IMR-90 (cell line): ENCODE measurements around the gene C10orf67. TPM values are rescaled to one million over a fixed set of nuclear protein-coding genes. Genes with fewer than 3 reads are reported as not detected.

Experiments used
- ATAC-seq: fragments of 200-7000 bp; cut with Tn5 transposase; 2 replicates; pipeline ENCODE4 v1.9.1; 2020; ENCODE audit warnings: low read depth, mild to moderate bottlenecking, moderate library complexity
- BruUV-seq: library from RNA; stranded (reverse); fragments of 400-500 nt; replicated peaks from 2 replicates; lab custom pipeline; 2021; lab: Mats Ljungman, UMichigan
- CTCF ChIA-PET: fragments of 300-600 bp; formaldehyde crosslinking; extraction: SDS; loops from one replicate; lab custom pipeline; 2021; ENCODE audit warnings: antibody characterized with exemption; lab: Yijun Ruan, JAX
- POLR2A ChIA-PET: fragments of 300-600 bp; sonication (Branson Sonifier 250); formaldehyde crosslinking; loops from one replicate; lab custom pipeline; 2022; ENCODE audit warnings: antibody characterized with exemption; ENCODE audit not compliant: unreplicated experiment; lab: Charles Lee
- DNase-seq: peaks from one replicate; pipeline ENCODE4 v3.0.0; 2013
- H2AFZ ChIP-seq: replicated peaks from 2 replicates; pipeline ENCODE3; 2013; ENCODE audit warnings: low read length, mild to moderate bottlenecking; ENCODE audit not compliant: poor library complexity
- H2AK5ac ChIP-seq: 2 replicates; pipeline ENCODE4 v1.6.1; 2013; ENCODE audit warnings: low read depth, low read length, inconsistent platforms
- H2AK9ac ChIP-seq: replicated peaks from 2 replicates; pipeline ENCODE3; 2013; ENCODE audit warnings: mild to moderate bottlenecking, low read depth, low read length, moderate library complexity; ENCODE audit not compliant: poor library complexity
- H2BK120ac ChIP-seq: 2 replicates; pipeline ENCODE4 v1.6.1; 2013; ENCODE audit warnings: low read depth, low read length, inconsistent platforms
- H2BK15ac ChIP-seq: 3 replicates; pipeline ENCODE4 v1.6.1; 2013; ENCODE audit warnings: low read depth, low read length, inconsistent platforms
- H2BK20ac ChIP-seq: 2 replicates; pipeline ENCODE4 v1.6.1; 2013; ENCODE audit warnings: low read depth, mild to moderate bottlenecking, inconsistent platforms, low read length, moderate library complexity
- H2BK5ac ChIP-seq: 2 replicates; pipeline ENCODE4 v1.6.1; 2013; ENCODE audit warnings: mild to moderate bottlenecking, low read depth, low read length, inconsistent platforms; ENCODE audit not compliant: poor library complexity, severe bottlenecking
- H3K14ac ChIP-seq: replicated peaks from 2 replicates; pipeline ENCODE4 v1.6.1; 2013; ENCODE audit warnings: low read depth, low read length, inconsistent platforms
- H3K18ac ChIP-seq: 2 replicates; pipeline ENCODE4 v1.6.1; 2013; ENCODE audit warnings: low read depth, low read length, control low read depth
- H3K23ac ChIP-seq: 2 replicates; pipeline ENCODE4 v1.6.1; 2013; ENCODE audit warnings: low read depth, low read length, inconsistent platforms
- H3K27ac ChIP-seq: 2 replicates; pipeline ENCODE4 v1.5.1; 2013; ENCODE audit warnings: mild to moderate bottlenecking, control low read depth, low read length; ENCODE audit not compliant: insufficient read depth
- H3K27me3 ChIP-seq: 2 replicates; pipeline ENCODE4 v1.6.1; 2013; ENCODE audit warnings: low read length; ENCODE audit not compliant: control insufficient read depth, insufficient read depth
- H3K36me3 ChIP-seq: 2 replicates; pipeline ENCODE4 v1.6.1; 2013; ENCODE audit warnings: low read length, mixed read lengths; ENCODE audit not compliant: control insufficient read depth, insufficient read depth
- H3K4ac ChIP-seq: 2 replicates; pipeline ENCODE4 v1.6.1; 2013; ENCODE audit warnings: low read depth, low read length, inconsistent platforms
- H3K4me1 ChIP-seq: 2 replicates; pipeline ENCODE4 v1.6.1; 2013; ENCODE audit warnings: low read length, mixed read lengths; ENCODE audit not compliant: control insufficient read depth, insufficient read depth
- H3K4me2 ChIP-seq: 2 replicates; pipeline ENCODE4 v1.6.1; 2013; ENCODE audit warnings: low read depth, mild to moderate bottlenecking, control low read depth, low read length, moderate library complexity
- H3K4me3 ChIP-seq: 2 replicates; pipeline ENCODE4 v1.5.1; 2013; ENCODE audit warnings: low read depth, mild to moderate bottlenecking, control low read depth, low read length, moderate library complexity; ENCODE audit not compliant: insufficient read depth
- H3K56ac ChIP-seq: 2 replicates; pipeline ENCODE4 v1.6.1; 2013; ENCODE audit warnings: low read length, inconsistent platforms; ENCODE audit not compliant: insufficient read depth; ENCODE audit errors: extremely low read depth
- H3K79me1 ChIP-seq, 2 experiments: 2 replicates each; pipeline ENCODE4 v1.6.1; 2013; ENCODE audit warnings: low read length in 2 of 2, inconsistent platforms in 1 of 2, low read depth in 1 of 2
- H3K9ac ChIP-seq: 2 replicates; pipeline ENCODE4 v1.6.1; 2013; ENCODE audit warnings: low read depth, low read length, control low read depth
- H3K9me1 ChIP-seq: 2 replicates; pipeline ENCODE4 v1.6.1; 2013; ENCODE audit warnings: low read length, inconsistent platforms; ENCODE audit not compliant: insufficient read depth
- H3K9me3 ChIP-seq: 2 replicates; pipeline ENCODE4 v1.6.1; 2013; ENCODE audit warnings: low read length; ENCODE audit not compliant: control insufficient read depth, insufficient read depth
- H4K20me1 ChIP-seq: 2 replicates; pipeline ENCODE4 v1.6.1; 2013; ENCODE audit warnings: low read length, inconsistent platforms; ENCODE audit not compliant: insufficient read depth
- H4K5ac ChIP-seq: 2 replicates; pipeline ENCODE4 v1.6.1; 2013; ENCODE audit warnings: mild to moderate bottlenecking, low read depth, low read length, control low read depth
- H4K8ac ChIP-seq, 2 experiments: 2 replicates each; pipeline ENCODE4 v1.6.1; 2013; ENCODE audit warnings: low read depth in 2 of 2, low read length in 2 of 2, control low read depth in 1 of 2, inconsistent platforms in 1 of 2
- H4K91ac ChIP-seq: 2 replicates; pipeline ENCODE4 v1.6.1; 2013; ENCODE audit warnings: low read depth, low read length, inconsistent platforms; ENCODE audit not compliant: insufficient read depth
- MAFK ChIP-seq: IDR thresholded peaks from 2 replicates; pipeline ENCODE4 v1.6.1; 2012; ENCODE audit warnings: low read depth, low read length, improper control_type of control experiment
- MAZ ChIP-seq: IDR thresholded peaks from 2 replicates; pipeline ENCODE4 v1.6.1; 2012; ENCODE audit warnings: low read depth, mild to moderate bottlenecking, low read length, improper control_type of control experiment, moderate library complexity, borderline replicate concordance
- RAD21 ChIP-seq: IDR thresholded peaks from 2 replicates; pipeline ENCODE4 v1.6.1; 2012; ENCODE audit warnings: low read length, improper control_type of control experiment
- SMC3 ChIP-seq: fragments of 150-350 bp; IDR thresholded peaks from 2 replicates; pipeline ENCODE4 v1.6.1; 2016; ENCODE audit warnings: low read depth, mild to moderate bottlenecking, antibody characterized with exemption, low read length, moderate library complexity
- WGBS, 2 experiments: methylation state at CpG; one replicate each; pipeline versions ENCODE4 v1.1.5 to v1.1.7; 2013; ENCODE audit warnings: missing lambda C conversion rate in 2 of 2; ENCODE audit not compliant: insufficient read length in 1 of 2; ENCODE audit errors: extremely low coverage in 2 of 2; 5-methylcytosine and 5-hydroxymethylcytosine counted together
- dilution Hi-C: fragments of 300-500 bp; cut with HindIII; formaldehyde crosslinking; loops from one replicate; pipeline ENCODE4 v1.14.3; 2018; ENCODE audit warnings: low sequenced_read_pairs; ENCODE audit not compliant: unreplicated experiment
- in situ Hi-C: fragments of 300-500 bp; cut with MboI; formaldehyde crosslinking; loops from 3 replicates; pipeline ENCODE4 v1.14.3; 2019; ENCODE audit warnings: low sequenced_read_pairs, inconsistent platforms, mixed read lengths
- intact Hi-C: fragments of 100-400 bp; cut with micrococcal nuclease; formaldehyde crosslinking; loops from 2 replicates; pipeline ENCODE4 v1.10.0; 2022
- polyA plus RNA-seq, 3 experiments: library from polyadenylated mRNA; depleted of rRNA; stranded (reverse); fragments of >200 nt; gene quantifications; 2 replicates each; pipeline ENCODE4 v1.2.3, GENCODE V29; 2012; ENCODE audit warnings: low replicate concordance in 1 of 3
- total RNA-seq: library from RNA; depleted of rRNA; stranded (reverse); fragments of >200 nt; gene quantifications from 2 replicates; pipeline ENCODE4 v1.2.3, GENCODE V29; 2012

Gene C10orf67
- total and polyA plus RNA-seq, 2 of the 4 experiments (the other 2 are of a cell fraction): 0.15 to 0.18 TPM

DNA sequence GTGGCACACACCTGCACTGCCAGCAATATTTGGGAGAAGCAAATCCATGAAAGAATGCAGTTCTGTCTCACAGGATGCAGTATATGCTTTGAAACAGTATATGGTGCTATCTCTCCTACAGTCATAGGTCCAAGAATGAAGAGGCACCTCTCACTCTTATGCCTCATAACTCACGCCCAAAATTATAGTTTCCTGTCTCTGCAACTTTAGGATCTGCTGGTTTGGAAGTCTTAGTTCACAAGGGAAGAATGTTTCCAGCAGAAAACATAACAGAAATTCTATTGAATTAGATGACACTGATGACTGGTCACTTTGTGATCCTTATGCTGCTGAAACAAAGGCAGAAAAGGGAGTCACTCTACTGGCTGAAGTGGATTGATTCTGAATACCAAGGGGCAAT lies 5.7 kb downstream of the C10orf67 start:
- Histone ChIP-seq H3K4ac (no peak overlapping the region), H3K18ac (peak overlapping the region; percentile 22; the same call in 1 of the 2 replicates), H4K5ac (no peak overlapping the region), H3K14ac (no peak overlapping the region), H4K91ac (no peak overlapping the region), H2BK15ac (no peak overlapping the region), H3K9ac (no peak overlapping the region), H3K36me3 (no peaks in the 10 kb centered on the region), H4K8ac (no peak overlapping the region; a peak in 1 of 4 replicates), H3K9me3 (no peaks in the 10 kb centered on the region), H3K27me3 (no peaks in the 10 kb centered on the region), H3K4me3 (no peak overlapping the region), H3K4me2 (no peak overlapping the region), H3K9me1 (no peaks in the 10 kb centered on the region), H3K4me1 (peaks cover 4% of the 10 kb centered on the region; the same call in 1 of the 2 replicates), H2AK5ac (no peak overlapping the region), H4K20me1 (no peaks in the 10 kb centered on the region), H2BK120ac (no peak overlapping the region), H2BK20ac (no peak overlapping the region), H2AK9ac (no peak overlapping the region), H2BK5ac (no peak overlapping the region), H2AFZ (no peak overlapping the region), H3K79me1 (no peaks in the 10 kb centered on the region), H3K56ac (no peak overlapping the region), H3K23ac (no peak overlapping the region), H3K27ac (no peak overlapping the region)
- CTCF ChIA-PET: no interaction called here
- dilution Hi-C loops: no loop called here
- POLR2A ChIA-PET: no interaction called here
- TF ChIP-seq RAD21 (no peak), MAZ (no peak), SMC3 (no peak), MAFK (no peak)
- BruUV-seq: no TSS peak
- intact Hi-C loops: no loop called here
- in situ Hi-C loops: no loop called here
- DNase-seq (no peak), ATAC-seq (peak; percentile 30; the same call in 1 of the 2 replicates)
- WGBS, 2 experiments: no CpG with 5 or more reads among the region's 1 CpG
